ENCODE data around the gene PHACTR1.

GRCh38 chr6:12939314-12939713, 222.7 kb downstream of the PHACTR1 start:
- TF ChIP-seq CTCF (IDR thresholded peaks at IDR 0.05; ENCODE audit: insufficient read depth, low read depth, low read length) (no peak), EZH2 (IDR thresholded peaks at IDR 0.05; ENCODE audit: insufficient read depth, low read length) (no peak)

Measured in astrocyte (in vitro differentiated cells and primary cell).